ACC112 (cell line): ENCODE results near the gene SH3PXD2A.

Experiments
- H2AFZ ChIP-seq: fragments of 200-600 bp; sonication (generic); one replicate; pipeline ENCODE4 v1.6.0; 2017; ENCODE audit warnings: antibody characterized with exemption, low read length; ENCODE audit not compliant: unreplicated experiment
- H3K27ac ChIP-seq: fragments of 200-600 bp; sonication (generic); 2 replicates; pipeline ENCODE4 v1.5.1; 2014; ENCODE audit warnings: low read depth, mild to moderate bottlenecking, antibody characterized with exemption, low read length, moderate library complexity
- H3K27me3 ChIP-seq: fragments of 200-600 bp; sonication (generic); 2 replicates; pipeline ENCODE4 v1.6.1; 2014; ENCODE audit warnings: mild to moderate bottlenecking, antibody characterized with exemption, low read length, moderate library complexity, mixed read lengths; ENCODE audit not compliant: insufficient read depth
- H3K36me3 ChIP-seq: fragments of 200-600 bp; sonication (generic); 2 replicates; pipeline ENCODE4 v1.6.1; 2016; ENCODE audit warnings: mild to moderate bottlenecking, antibody characterized with exemption, low read length, moderate library complexity, mixed read lengths; ENCODE audit not compliant: insufficient read depth
- H3K4me1 ChIP-seq: fragments of 200-600 bp; sonication (generic); one replicate; pipeline ENCODE4 v1.6.1; 2016; ENCODE audit warnings: low read length, mixed read lengths; ENCODE audit not compliant: insufficient read depth, unreplicated experiment, control insufficient read depth
- H3K4me3 ChIP-seq: fragments of 200-600 bp; sonication (generic); 2 replicates; pipeline ENCODE4 v1.5.1; 2014; ENCODE audit warnings: mild to moderate bottlenecking, low read depth, low read length
- H3K79me2 ChIP-seq: fragments of 200-600 bp; sonication (generic); one replicate; pipeline ENCODE4 v1.6.0; 2016; ENCODE audit warnings: low read length; ENCODE audit not compliant: control insufficient read depth, unreplicated experiment, insufficient read depth

Gene SH3PXD2A

DNA sequence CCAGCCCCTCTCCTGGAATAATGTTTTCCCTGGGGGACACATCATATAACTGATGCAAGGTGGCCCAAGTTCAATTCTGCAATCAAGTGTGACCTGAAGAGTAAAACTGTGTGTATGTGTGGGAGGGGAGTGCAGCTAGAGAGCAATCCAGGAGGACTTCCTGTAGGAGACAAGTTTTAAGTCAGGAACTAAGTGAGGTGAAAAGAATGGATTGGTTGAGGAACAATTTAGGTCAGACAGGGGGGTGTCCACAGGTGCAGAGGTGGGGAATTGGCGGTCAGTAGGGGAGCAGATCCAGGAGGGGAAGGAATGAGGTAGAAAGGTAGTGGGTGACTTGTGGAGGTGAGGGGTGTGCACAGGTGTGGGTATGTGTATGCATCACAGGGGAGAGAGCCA is 279.3 kb downstream of the SH3PXD2A start:
- Histone ChIP-seq H3K4me3 (no peak overlapping the region), H2AFZ (no peak overlapping the region), H3K79me2 (no peaks in the 10 kb centered on the region), H3K36me3 (no peaks in the 10 kb centered on the region), H3K4me1 (no peaks in the 10 kb centered on the region), H3K27me3 (0 out of 2 replicates have a peak, but pooled peaks cover 4% of the 10 kb centered on the region), H3K27ac (no peak overlapping the region)

DNA sequence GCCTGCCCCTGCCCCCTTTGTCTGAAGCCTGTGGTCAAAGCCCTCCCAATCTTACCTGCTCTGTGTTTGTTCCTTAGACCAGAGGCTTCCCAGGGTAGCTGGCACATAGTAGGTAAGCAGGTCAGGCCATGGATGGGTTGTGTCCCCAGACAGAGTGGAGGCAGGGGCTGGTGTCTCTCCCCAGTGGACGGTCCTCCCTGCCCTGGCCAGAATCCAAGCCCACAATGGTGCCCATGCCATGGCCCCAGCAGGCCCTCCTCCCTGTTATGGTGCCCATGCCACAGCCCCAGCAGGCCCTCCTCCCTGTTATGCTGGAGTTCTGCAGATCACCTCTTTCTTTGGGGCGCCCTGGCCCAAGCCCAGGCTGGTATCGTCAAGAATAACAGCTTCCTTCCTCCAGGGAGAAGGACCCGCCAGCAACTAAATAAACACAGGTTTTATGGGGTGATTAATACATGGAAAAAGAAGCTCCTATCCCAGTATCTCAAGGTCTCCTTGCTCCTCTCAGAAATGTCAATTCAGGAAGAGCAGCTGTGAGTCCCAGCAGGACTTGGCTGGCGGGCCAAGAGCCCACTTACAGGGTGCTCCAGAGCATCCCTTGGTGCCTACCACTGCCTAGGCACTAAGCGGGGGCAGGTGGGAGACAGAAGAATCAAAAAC is 279.8 kb downstream of the SH3PXD2A start:
- Histone ChIP-seq H3K4me1 (no peaks in the 10 kb centered on the region), H3K79me2 (no peaks in the 10 kb centered on the region), H2AFZ (no peak overlapping the region), H3K4me3 (no peak overlapping the region), H3K27me3 (0 out of 2 replicates have a peak, but pooled peaks cover 4% of the 10 kb centered on the region), H3K27ac (no peak overlapping the region), H3K36me3 (no peaks in the 10 kb centered on the region)

DNA sequence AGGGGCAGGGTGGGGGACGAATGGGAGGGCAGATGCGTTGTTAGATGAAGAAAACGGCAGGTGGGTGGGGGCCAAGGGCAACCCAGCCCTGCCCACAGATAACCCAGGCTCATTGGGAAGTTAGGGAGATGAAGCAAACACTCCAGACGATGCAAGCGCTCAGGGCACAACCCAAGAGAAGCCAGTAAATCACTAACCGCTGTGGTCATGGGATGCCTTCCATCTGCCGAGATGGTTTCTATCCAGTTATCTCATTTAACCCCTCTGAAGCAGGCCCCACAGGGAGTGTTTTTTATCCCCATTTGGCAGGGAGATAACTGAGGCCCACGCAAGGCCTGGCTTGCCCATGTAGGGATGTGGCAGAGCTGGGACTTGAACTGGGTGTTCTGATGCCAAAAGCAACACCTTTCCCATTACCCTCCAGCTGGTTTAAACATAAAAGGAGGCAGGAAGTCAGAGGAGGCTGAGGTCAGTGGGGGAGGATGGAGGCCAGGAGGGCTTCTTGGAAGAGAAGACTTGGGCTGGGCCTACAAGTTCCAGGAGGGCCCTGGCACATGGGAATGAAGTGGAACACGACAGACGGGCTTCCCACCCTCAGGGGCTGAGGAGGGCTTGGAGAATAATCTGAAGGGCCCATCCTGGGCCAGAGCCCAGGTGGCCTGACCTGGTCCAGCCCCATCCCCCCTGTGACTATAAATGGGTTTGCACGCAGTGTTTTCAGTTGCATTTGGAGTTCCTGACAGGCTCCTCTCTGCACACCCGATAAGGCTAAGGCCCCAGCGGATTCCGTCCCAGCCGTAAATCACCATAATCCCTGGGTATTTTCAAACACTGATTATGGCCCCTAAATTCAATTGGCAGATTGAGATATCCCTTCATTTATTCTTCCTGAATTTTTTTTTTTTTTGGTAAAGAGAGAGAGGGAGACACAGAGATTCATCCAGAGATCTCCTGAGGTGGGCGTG is 281.0 kb downstream of the SH3PXD2A start:
- 0 out of 2 replicates have a peak, but pooled peaks cover 9% of the 10 kb centered on the region for H3K27me3 ChIP-seq
- H2AFZ ChIP-seq = no peak overlapping the region
- no peaks in the 10 kb centered on the region for H3K36me3 ChIP-seq
- no peak overlapping the region for H3K4me3 ChIP-seq
- H3K27ac ChIP-seq = no peak overlapping the region
- H3K4me1 ChIP-seq = no peaks in the 10 kb centered on the region
- H3K79me2 ChIP-seq = no peaks in the 10 kb centered on the region

DNA sequence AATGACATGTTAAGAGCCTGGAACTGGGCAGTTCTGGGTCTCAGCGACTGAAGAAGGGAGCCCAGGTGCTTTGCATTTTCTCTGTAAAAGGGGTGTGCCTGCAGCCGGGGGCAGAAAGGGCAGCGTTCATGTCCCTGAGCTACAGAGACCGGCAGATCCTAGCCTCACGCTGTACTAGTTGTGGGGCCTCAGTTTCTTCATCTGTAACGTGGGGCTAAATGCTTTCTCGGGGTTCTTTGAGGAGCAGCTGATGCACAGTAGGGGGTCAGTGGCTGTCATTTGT is 282.2 kb downstream of the SH3PXD2A start:
- H3K79me2 ChIP-seq = no peaks in the 10 kb centered on the region
- H3K36me3 ChIP-seq = no peaks in the 10 kb centered on the region
- H3K27me3 ChIP-seq = 0 out of 2 replicates have a peak, but pooled peaks cover 11% of the 10 kb centered on the region
- H3K4me1 ChIP-seq = no peaks in the 10 kb centered on the region
- no peak overlapping the region for H2AFZ ChIP-seq
- no peak overlapping the region for H3K27ac ChIP-seq
- H3K4me3 ChIP-seq = no peak overlapping the region

DNA sequence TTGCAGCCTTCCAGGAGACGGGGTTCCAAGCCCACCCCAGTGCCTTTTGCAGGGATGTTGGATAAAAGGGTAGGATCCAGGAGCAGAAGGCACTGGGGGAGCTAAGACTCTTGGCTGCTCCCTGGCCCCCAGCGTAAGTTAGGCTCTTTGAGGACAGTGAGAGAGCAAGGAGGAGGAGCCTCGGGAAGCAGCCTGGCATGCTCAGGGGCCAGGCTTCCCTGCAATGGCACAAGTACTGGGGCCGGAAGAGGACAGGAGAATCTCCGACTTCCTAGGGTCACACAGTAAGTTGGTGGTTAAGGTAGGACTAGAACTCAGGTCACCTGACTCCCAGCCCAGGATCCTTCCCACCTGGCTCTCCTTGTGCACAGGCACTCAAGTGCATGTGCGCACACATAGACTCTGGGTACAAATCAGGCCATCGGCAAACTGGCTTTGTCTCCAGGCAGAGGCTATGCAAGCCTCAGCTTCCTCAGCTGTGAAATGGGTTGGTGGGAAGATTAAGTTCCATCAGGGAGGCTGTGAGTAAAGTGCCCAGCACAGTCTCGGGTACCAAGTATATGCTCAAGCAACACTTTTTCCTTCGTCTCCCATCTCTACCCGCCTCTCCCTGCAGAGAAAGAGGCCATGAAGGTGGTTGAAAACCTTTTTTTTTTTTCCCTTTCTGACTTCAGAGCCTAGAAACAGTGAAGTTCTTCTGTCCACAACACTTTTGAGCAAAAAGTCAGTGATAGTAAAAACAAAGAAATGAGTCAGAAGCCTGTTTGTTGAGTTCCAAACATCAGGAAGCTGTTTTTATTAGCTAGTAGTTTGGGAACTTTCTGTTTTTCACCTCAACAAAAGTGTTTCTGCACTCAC is 282.8 kb downstream of the SH3PXD2A start:
- H3K27ac ChIP-seq = no peak overlapping the region
- H3K4me1 ChIP-seq = no peaks in the 10 kb centered on the region
- no peaks in the 10 kb centered on the region for H3K79me2 ChIP-seq
- 0 out of 2 replicates have a peak, but pooled peaks cover 11% of the 10 kb centered on the region for H3K27me3 ChIP-seq
- no peak overlapping the region for H2AFZ ChIP-seq
- no peak overlapping the region for H3K4me3 ChIP-seq
- H3K36me3 ChIP-seq = no peaks in the 10 kb centered on the region

DNA sequence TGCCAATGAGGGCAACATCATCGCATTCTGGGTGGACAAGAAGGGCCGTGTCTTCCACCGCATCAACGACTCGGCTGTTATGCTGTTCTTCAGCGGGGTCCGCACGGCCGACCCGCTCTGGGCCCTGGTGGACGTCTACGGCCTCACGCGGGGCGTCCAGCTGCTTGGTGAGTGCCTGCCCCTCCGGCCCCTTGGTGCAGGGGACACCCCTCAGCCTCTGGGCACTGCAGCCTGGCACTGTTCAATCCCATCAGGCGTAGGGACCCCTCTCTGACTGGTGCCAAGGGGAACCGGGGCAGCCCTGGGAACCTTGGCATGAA is 283.8 kb downstream of the SH3PXD2A start:
- H3K4me3 ChIP-seq = no peak overlapping the region
- H3K36me3 ChIP-seq = no peaks in the 10 kb centered on the region
- 0 out of 2 replicates have a peak, but pooled peaks cover 11% of the 10 kb centered on the region for H3K27me3 ChIP-seq
- H3K4me1 ChIP-seq = no peaks in the 10 kb centered on the region
- no peak overlapping the region for H2AFZ ChIP-seq
- no peaks in the 10 kb centered on the region for H3K79me2 ChIP-seq
- no peak overlapping the region for H3K27ac ChIP-seq

DNA sequence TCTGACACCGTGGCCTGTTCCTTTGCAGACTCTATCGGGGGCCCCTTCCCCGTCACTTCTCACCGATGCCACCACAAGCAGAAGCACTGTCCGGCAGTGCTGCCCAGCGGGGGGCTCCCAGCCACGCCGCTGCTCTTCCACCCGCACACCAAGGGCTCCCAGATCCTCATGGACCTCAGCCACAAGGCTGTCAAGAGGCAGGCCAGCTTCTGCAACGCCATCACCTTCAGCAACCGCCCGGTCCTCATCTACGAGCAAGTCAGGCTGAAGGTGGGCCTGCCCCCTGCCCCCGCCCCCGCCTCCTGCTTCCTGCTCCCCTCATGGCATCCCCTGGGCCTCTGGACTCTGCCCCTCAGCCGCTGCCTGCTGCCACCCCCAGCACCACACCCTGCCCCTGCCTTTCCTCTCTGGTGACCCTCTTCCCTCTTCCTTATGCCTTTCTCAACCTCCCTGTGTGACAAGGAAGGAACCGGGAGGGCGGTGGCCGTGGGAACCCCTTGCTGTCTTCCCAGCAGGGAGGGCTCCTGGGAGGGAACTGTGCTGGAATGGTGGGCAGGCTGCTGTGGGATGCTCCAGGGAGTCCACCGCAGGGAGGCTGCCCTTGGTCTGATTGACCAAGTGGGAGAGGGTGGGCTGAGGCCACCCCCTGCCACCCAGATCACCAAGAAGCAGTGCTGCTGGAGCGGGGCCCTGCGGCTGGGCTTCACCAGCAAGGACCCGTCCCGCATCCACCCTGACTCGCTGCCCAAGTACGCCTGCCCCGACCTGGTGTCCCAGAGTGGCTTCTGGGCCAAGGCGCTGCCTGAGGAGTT is 284.3 kb downstream of the SH3PXD2A start:
- Histone ChIP-seq H3K27me3 (0 out of 2 replicates have a peak, but pooled peaks cover 9% of the 10 kb centered on the region), H2AFZ (no peak overlapping the region), H3K79me2 (no peaks in the 10 kb centered on the region), H3K36me3 (no peaks in the 10 kb centered on the region), H3K4me3 (no peak overlapping the region), H3K4me1 (no peaks in the 10 kb centered on the region), H3K27ac (no peak overlapping the region)

DNA sequence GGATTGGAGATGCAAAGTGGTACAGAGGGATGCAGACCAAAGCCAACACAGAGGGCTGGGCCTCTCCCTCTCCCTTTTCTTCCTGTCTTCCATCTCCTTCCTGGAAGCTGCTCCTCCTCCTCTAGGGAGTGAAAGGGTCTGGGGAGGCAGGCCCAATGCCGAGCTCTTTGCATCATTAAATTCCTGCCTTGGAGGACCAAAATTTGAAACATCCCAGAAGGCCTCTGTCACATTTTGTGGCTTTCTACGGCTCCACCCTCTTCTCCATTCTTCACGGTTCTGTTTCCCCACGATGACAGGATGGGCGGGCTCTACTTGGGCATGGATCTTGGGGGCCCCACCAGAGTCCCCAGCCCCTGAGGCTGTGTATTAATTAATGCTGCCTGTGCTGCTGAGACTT is 285.5 kb downstream of the SH3PXD2A start:
- no peaks in the 10 kb centered on the region for H3K36me3 ChIP-seq
- no peak overlapping the region for H2AFZ ChIP-seq
- no peak overlapping the region for H3K4me3 ChIP-seq
- H3K79me2 ChIP-seq = no peaks in the 10 kb centered on the region
- no peak overlapping the region for H3K27ac ChIP-seq
- H3K4me1 ChIP-seq = no peaks in the 10 kb centered on the region
- H3K27me3 ChIP-seq = 0 out of 2 replicates have a peak, but pooled peaks cover 6% of the 10 kb centered on the region

DNA sequence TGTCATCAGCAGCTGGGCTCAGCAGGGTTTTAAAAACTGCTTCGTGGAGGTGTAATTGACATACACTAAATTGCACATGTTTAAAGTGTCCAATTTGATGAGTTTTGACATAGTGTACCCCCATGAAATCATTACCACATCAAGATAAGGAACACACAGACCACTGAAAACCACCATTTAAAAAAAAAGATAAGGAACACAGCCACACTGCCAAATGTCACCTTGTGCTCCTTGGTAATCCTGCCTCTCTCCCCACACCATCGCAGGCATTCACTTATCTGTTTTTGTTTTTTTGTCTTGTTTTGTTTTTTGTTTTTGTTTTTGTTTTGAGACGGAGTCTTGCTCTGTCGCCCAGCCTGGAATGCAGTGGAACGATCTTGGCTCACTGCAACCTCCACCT is 286.9 kb downstream of the SH3PXD2A start:
- no peak overlapping the region for H2AFZ ChIP-seq
- H3K4me1 ChIP-seq = no peaks in the 10 kb centered on the region
- 0 out of 2 replicates have a peak, but pooled peaks cover 6% of the 10 kb centered on the region for H3K27me3 ChIP-seq
- H3K27ac ChIP-seq = no peak overlapping the region
- H3K4me3 ChIP-seq = no peak overlapping the region
- no peaks in the 10 kb centered on the region for H3K36me3 ChIP-seq
- no peaks in the 10 kb centered on the region for H3K79me2 ChIP-seq

DNA sequence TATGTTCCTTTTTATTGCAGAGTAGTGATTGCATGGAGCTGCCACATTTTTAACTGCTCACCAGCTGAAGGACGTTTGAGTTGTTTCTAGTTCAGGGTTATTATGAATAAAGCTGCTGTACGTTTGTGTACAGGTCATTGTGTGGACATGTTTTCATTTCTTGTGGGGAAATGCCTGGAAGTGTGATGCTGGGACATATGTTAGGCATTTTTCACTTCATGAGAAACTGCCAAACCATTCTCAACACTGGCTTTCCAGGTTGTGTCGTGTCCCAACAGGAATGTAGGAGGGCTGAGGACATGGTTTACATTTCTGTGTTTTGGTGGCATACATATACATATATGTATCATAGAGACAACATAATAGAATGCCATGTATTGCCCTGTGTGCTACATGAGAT is 288.8 kb downstream of the SH3PXD2A start:
- Histone ChIP-seq H2AFZ (no peak overlapping the region), H3K4me1 (no peaks in the 10 kb centered on the region), H3K27me3 (0 out of 2 replicates have a peak, but pooled peaks cover 6% of the 10 kb centered on the region), H3K27ac (no peak overlapping the region), H3K36me3 (no peaks in the 10 kb centered on the region), H3K79me2 (no peaks in the 10 kb centered on the region), H3K4me3 (no peak overlapping the region)
